Nephron progenitor cell (in vitro differentiated cells): ENCODE measurements around the gene LRRC14B.
"Not testable (repeated sequence)": the region's sequence is repeated elsewhere in the genome, so short reads cannot be mapped to it uniquely, and the experiment has no call there.

Experiments used
- DNase-seq: peaks from one replicate; pipeline ENCODE4 v3.0.0; 2021
- H3K27ac Mint-ChIP-seq: 2 replicates; pipeline ENCODE4 v1.8.0; 2021; ENCODE audit warnings: mild to moderate bottlenecking, moderate library complexity, mixed read lengths
- H3K27me3 Mint-ChIP-seq: 2 replicates; pipeline ENCODE4 v1.8.0; 2021; ENCODE audit warnings: mild to moderate bottlenecking, low read depth, mixed read lengths; ENCODE audit not compliant: poor library complexity
- H3K36me3 Mint-ChIP-seq: 2 replicates; pipeline ENCODE4 v1.8.0; 2021; ENCODE audit warnings: low read depth, mixed read lengths
- H3K4me1 Mint-ChIP-seq: 2 replicates; pipeline ENCODE4 v1.8.0; 2021; ENCODE audit warnings: mixed read lengths
- H3K4me3 Mint-ChIP-seq: 2 replicates; pipeline ENCODE4 v1.8.0; 2021; ENCODE audit warnings: mild to moderate bottlenecking, moderate library complexity, mixed read lengths
- H3K9me3 Mint-ChIP-seq: 2 replicates; pipeline ENCODE4 v1.8.0; 2021; ENCODE audit warnings: mild to moderate bottlenecking, moderate library complexity, mixed read lengths
- CTCF ChIP-seq: fragments of 200-600 bp; sonication (generic); IDR thresholded peaks from 2 replicates; pipeline ENCODE4 v1.5.0; 2021; ENCODE audit warnings: antibody characterized with exemption

Gene LRRC14B

GRCh38 chr5:217494-218456 lies 26.5 kb downstream of the LRRC14B start, which contains the start of the genes CCDC127 and SDHA:
Gene CCDC127, minus strand, starts transcription at chr5:218153. Its CDS starts 1,304 bp downstream, at chr5:216849.
Gene SDHA, plus strand, starts transcription at chr5:218320. Its CDS starts 36 bp downstream, at chr5:218356.
- H3K4me3 Mint-ChIP-seq = peak within 1 kb of the TSS; percentile 93
- not testable (repeated sequence) for H3K9me3 Mint-ChIP-seq, H3K27me3 Mint-ChIP-seq
- peak within 1 kb of the TSS; percentile 66 for H3K27ac Mint-ChIP-seq
- H3K36me3 Mint-ChIP-seq = peaks cover 23% of the 10 kb centered on the region
- TF ChIP-seq CTCF = peak; percentile 22
- H3K4me1 Mint-ChIP-seq = peaks cover 56% of the 10 kb centered on the region
- DNase-seq = peak; percentile 100

- Mint-ChIP-seq H3K4me3 (peak overlapping the region; percentile 93), H3K27ac (peak overlapping the region; percentile 25), H3K4me1 (peaks cover 56% of the 10 kb centered on the region), H3K36me3 (peaks cover 20% of the 10 kb centered on the region), H3K27me3 (peaks cover 2% of the 10 kb centered on the region), H3K9me3 (no peaks in the 10 kb centered on the region)
- peak; percentile 54 for DNase-seq
- TF ChIP-seq CTCF = no peak
These were observed 27.4 kb downstream of the LRRC14B start for GRCh38 chr5:218457-219291.

GRCh38 chr5:219460-219863 lies 28.2 kb downstream of the LRRC14B start:
- H3K27ac Mint-ChIP-seq = no peak overlapping the region
- TF ChIP-seq CTCF = no peak
- H3K9me3 Mint-ChIP-seq = no peaks in the 10 kb centered on the region
- no peak for DNase-seq
- H3K36me3 Mint-ChIP-seq = peaks cover 14% of the 10 kb centered on the region
- peaks cover 2% of the 10 kb centered on the region for H3K27me3 Mint-ChIP-seq
- peak overlapping the region; percentile 93 for H3K4me3 Mint-ChIP-seq
- peaks cover 49% of the 10 kb centered on the region for H3K4me1 Mint-ChIP-seq

- Mint-ChIP-seq H3K4me1 (peaks cover 46% of the 10 kb centered on the region), H3K27ac (no peak overlapping the region), H3K9me3 (no peaks in the 10 kb centered on the region), H3K4me3 (peak overlapping the region; percentile 93), H3K36me3 (peaks cover 15% of the 10 kb centered on the region), H3K27me3 (peaks cover 2% of the 10 kb centered on the region)
- no peak for TF ChIP-seq CTCF
- no peak for DNase-seq
These were observed 28.7 kb downstream of the LRRC14B start for GRCh38 chr5:219991-220390.

GRCh38 chr5:222951-223715 lies 31.8 kb downstream of the LRRC14B start:
- Mint-ChIP-seq H3K4me1 (peaks cover 28% of the 10 kb centered on the region), H3K36me3 (peaks cover 29% of the 10 kb centered on the region)
- H3K9me3 Mint-ChIP-seq, H3K27me3 Mint-ChIP-seq, DNase-seq, H3K4me3 Mint-ChIP-seq, H3K27ac Mint-ChIP-seq: not testable (repeated sequence)
